ENCODE measurements around the gene DCBLD1.

Gene DCBLD1

DNA sequence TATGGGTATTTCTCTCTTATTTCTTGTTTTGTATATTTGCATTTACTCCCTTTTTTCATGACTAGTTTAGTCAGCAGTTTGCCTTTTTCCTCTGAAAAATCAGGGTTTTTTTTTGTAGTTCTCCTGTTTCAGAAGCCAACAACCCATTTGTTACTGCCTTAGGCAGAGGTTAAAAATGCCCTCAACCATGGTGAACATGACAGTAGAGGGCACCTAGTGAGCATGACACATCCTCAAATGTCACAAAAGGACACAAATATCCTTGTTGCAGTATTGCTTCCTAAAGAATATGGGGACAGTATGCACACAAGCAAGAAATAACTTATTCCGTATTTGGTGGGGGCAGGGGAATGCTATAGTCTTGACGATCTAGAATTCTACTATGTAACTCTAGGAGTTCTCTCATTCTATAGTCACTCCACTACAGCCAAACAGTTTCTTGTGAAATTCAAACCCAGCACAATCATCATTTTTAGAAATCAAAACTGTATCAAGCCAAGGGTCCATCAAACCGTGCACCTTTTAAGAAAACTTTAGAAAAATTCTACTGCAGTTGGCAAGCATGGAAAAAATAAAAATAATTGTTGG, 72.9 kb downstream of the DCBLD1 start:
- DNase-seq (ENCODE audit: low read depth in 4 of 4, low spot score in 1 of 4) = no peak

DNA sequence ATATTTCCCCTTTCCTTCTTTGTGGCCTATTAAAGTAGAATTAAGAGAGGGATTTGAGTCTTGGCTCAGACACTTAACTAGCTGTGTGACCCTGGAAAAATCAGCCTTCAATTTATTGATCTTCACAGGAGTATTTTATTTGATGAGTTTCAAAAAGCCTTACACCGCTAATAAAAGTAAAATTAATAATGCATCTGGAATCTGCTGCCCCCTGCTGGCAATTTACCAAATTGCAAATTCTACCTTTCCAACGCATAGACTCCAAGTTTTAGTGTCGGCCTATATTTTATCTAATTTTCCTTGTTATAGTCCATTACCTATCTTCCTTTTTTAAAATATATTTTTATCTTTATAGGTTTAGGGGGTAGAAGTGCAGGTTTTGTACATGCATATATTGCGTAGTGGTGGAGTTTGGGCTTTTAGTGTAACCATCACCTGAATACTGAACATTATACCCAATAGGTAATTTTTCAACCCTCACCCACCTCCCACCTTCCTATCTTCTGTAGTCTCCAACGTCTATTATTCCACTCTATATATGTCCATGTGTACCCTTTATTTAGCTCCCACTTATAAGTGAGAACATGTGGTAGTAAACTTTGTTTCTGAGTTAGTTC, 73.5 kb downstream of the DCBLD1 start:
- peak in 3 of 4 experiments; percentile 27 to 51 (median 29) for DNase-seq (ENCODE audit: low read depth in 4 of 4, low spot score in 1 of 4)

DNA sequence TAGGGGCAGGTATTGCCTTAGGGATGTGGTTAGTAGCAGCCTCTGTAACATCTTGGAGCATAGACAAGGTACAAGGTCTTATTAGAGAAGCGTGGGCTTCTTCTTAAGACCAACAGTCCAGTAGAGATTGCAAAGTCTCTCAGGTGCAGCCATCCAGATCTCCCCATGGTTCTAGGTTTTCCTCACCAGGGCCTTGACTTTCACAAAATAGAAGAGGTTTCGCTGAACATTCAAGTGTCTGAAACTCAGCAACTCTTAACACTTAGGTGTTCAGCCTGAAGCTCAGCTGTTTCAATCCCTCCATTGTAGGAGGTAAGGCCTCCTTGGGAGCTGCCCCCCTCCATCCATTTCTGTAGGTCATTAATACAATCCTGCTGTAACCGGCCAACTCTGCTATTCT, 75.5 kb downstream of the DCBLD1 start:
- no peak for DNase-seq (ENCODE audit: low read depth in 4 of 4, low spot score in 1 of 4)

- no peak for DNase-seq (ENCODE audit: low read depth in 4 of 4, low spot score in 1 of 4)
Observed at GRCh38 chr6:117558818-117559217, 76.3 kb downstream of the DCBLD1 start.

DNA sequence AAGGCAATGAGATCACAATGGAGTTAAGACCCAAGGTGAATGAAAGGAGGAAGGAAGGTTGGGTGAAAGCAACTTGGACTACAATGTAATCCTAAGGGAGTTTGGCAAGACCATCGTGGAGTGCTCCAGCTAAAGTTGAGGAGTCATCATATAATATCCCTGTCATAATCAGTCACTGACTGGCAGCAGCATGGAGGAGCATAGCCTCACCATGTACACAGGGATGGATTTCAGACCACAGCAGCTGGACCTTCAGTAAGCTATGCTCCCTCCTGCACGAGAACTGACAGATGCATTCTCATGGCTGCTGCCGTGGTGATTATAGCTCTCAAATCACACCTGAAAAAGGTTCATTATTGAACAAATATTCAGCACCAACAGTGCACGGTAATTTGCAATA, 76.8 kb downstream of the DCBLD1 start:
- DNase-seq (ENCODE audit: low read depth in 4 of 4, low spot score in 1 of 4) = no peak

GRCh38 chr6:117561128-117561527, 78.7 kb downstream of the DCBLD1 start:
- DNase-seq (ENCODE audit: low read depth in 4 of 4, low spot score in 1 of 4) = no peak

GRCh38 chr6:117564681-117565080, 82.2 kb downstream of the DCBLD1 start:
- DNase-seq (ENCODE audit: low read depth in 4 of 4, low spot score in 1 of 4) = no peak

- no peak for DNase-seq (ENCODE audit: low read depth in 4 of 4, low spot score in 1 of 4)
Observed at GRCh38 chr6:117568247-117568646, 85.8 kb downstream of the DCBLD1 start.

DNA sequence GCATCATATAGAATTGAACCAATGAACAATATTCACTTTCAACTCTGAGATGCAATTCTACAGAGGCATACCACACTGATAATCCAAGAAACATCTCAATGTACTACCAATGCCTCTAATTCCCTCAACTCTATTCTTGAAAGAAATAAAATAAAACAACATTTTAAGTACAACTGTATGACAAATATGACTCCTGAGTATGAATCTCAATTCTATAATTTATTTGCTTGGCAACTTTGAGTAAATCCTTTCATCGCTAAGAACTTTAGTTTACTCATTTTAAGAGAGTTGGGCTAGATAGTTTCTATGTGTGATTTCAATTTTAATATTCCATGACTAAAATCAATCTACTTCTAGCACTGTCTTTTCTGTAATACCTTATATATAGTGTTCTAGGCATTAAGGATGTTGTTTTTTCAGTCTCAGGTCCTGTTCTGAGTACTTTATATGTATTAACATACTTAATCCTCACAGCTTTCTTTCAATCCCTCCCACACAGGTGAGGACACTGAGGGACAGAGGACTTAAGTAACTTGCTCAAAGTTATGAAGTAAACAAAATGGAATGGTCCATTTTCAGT, 86.4 kb downstream of the DCBLD1 start:
- no peak for DNase-seq (ENCODE audit: low read depth in 4 of 4, low spot score in 1 of 4)

- DNase-seq (ENCODE audit: low read depth in 4 of 4, low spot score in 1 of 4) = no peak
Observed at GRCh38 chr6:117573006-117573680, 90.7 kb downstream of the DCBLD1 start.

GRCh38 chr6:117574198-117574597, 91.7 kb downstream of the DCBLD1 start:
- DNase-seq (ENCODE audit: low read depth in 4 of 4, low spot score in 1 of 4) = no peak

- no peak for DNase-seq (ENCODE audit: low read depth in 4 of 4, low spot score in 1 of 4)
Observed at GRCh38 chr6:117585647-117586046, 103.2 kb downstream of the DCBLD1 start.

DNA sequence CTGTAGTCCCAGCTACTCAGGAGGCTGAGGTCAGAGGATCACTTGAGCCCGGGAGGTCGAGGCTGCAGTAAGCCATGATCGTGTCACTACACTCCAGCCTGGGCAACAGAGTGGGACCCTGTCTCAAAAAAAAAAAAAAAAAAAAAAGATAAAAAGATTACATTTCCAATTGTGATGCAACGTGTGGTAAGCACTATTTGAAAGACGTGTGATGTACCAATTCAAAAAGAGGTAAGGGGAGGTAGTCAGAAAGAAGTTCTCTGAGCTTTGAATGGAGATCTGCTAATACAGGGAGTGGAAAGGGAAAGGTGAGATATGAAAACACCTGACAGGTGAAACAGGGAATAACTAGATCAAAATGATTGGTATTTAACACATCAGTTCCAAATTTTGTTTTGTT, 108.0 kb downstream of the DCBLD1 start:
- no peak for DNase-seq (ENCODE audit: low read depth in 4 of 4, low spot score in 1 of 4)

DNA sequence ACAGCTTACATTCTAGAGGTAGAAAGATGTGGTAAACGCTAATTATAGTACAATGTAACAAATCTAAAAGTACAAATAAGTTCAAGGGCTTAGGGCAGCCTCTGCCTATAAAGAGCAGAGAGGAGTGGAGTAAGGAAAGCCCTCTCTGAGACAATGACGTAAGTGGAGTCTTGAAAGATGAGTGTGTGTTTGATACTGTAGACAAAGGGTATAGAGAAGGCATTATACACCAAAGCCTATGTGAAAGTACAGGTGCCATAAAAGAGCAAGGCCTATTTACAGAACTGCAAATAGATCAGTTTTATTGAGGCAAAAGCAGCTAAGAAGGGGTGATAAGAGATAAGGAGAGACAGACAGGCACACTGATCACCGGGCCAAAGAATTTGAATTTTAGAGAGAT, 108.9 kb downstream of the DCBLD1 start:
- no peak for DNase-seq (ENCODE audit: low read depth in 4 of 4, low spot score in 1 of 4)

GRCh38 chr6:117592983-117593759, 110.7 kb downstream of the DCBLD1 start:
- DNase-seq (ENCODE audit: low read depth in 4 of 4, low spot score in 1 of 4) = no peak

- DNase-seq (ENCODE audit: low read depth in 4 of 4, low spot score in 1 of 4) = no peak
Observed at GRCh38 chr6:117595099-117595923, 112.8 kb downstream of the DCBLD1 start.

DNA sequence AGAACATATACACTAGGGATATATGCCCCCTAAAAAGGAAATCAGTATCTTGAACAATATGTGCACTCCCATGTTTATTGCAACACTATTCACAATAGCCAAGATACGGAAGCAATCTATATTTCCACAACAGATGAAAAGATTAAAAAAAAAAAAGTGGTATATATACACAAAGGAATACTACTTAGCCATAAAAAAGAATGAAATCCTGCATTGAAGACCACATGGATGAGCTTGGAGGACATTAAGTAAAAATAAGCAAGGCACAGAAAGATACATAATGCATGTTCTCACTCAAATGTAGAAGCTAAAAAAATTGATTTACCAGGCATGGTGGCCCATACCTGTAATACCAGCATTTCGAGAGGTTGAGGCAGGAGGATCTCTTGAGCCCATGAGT, 115.3 kb downstream of the DCBLD1 start:
- DNase-seq (ENCODE audit: low read depth in 4 of 4, low spot score in 1 of 4) = no peak

Data from stimulated activated CD4-positive, alpha-beta T cell treated with anti-CD3 and anti-CD28 coated beads, Interleukin-1b, Interleukin-23, amount 100 ng/mL, for 24 hours (primary cell).